ENCODE measurements around the gene REG3A.

REG3A gene

GRCh38 chr2:79159653-79160052 is at the start of gene REG3A:
REG3A (minus strand) TSS chr2:79159753; CDS start chr2:79159405, 348 bp downstream.
- TF ChIP-seq CTCF (conservative IDR thresholded peaks at IDR 0.05; ENCODE audit: low read depth): no peak
- no peak within 1 kb of the TSS for H3K27ac ChIP-seq
- CTCF ChIA-PET: no interaction called here
- POLR2A ChIA-PET (ENCODE audit: low non-redundant PET): no interaction called here
- DNase-seq (ENCODE audit: low spot score): no peak

- POLR2A ChIA-PET (ENCODE audit: low non-redundant PET): no interaction called here
- DNase-seq (ENCODE audit: low spot score): no peak
- CTCF ChIA-PET: interaction anchor here (0.7 kb wide), 2 partner anchors 12 to 1388 kb away, joined by 3 to 6 read pairs; no protein-coding TSS in a partner anchor
- no peak overlapping the region for H3K27ac ChIP-seq
- TF ChIP-seq CTCF (conservative IDR thresholded peaks at IDR 0.05; ENCODE audit: low read depth): no peak
Observed at GRCh38 chr2:79200762-79201161, 41.2 kb upstream of the REG3A start.

- TF ChIP-seq CTCF (conservative IDR thresholded peaks at IDR 0.05; ENCODE audit: low read depth): no peak
- ChIA-PET CTCF (no interaction called here), POLR2A (ENCODE audit: low non-redundant PET) (no interaction called here)
- DNase-seq (ENCODE audit: low spot score): no peak
- no peak overlapping the region for H3K27ac ChIP-seq
Observed at GRCh38 chr2:79191816-79192215, 32.3 kb upstream of the REG3A start.

DNA sequence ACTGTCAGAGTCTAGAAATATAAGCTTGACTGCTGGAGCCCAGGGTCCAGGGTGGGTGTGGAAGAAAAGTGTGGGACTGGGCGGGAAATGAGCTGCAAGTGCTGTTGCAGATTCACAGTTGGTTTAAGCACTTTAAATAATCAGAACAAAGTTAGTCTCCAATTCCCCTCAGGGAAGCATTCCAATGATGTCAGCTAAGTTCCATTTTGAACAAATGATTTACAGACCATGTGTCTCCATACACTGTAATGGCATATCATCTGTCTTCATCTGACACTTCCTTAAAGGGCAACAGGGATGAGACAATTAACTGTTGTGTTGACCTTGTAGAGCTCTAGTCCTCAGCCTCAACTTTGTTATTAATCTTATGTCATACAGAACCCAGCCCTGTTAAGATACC is 31.5 kb upstream of the REG3A start:
- ChIA-PET CTCF (no interaction called here), POLR2A (ENCODE audit: low non-redundant PET) (no interaction called here)
- DNase-seq (ENCODE audit: low spot score): no peak
- no peak for TF ChIP-seq CTCF (conservative IDR thresholded peaks at IDR 0.05; ENCODE audit: low read depth)
- H3K27ac ChIP-seq: no peak overlapping the region

DNA sequence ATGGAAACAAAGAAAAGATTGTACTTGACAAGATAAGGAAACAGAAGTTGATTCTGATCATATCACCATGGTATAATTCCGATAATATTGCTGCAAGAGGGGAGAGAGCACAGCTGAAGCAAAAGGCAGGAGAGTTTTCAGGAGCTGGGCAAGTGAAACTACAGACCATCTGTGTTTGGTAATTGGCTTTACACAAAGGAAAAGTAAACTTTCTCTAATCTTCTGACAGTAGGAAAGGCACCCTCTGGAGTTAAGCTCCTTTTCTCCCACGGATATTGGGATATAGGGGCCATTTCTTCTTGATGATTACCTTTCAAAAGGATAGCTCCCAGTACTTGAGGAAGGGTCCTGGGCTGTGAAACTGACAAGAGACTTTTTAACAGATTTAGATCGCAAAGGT is 29.9 kb upstream of the REG3A start:
- TF ChIP-seq CTCF (conservative IDR thresholded peaks at IDR 0.05; ENCODE audit: low read depth): no peak
- DNase-seq (ENCODE audit: low spot score): no peak
- CTCF ChIA-PET: no interaction called here
- no peak overlapping the region for H3K27ac ChIP-seq
- POLR2A ChIA-PET (ENCODE audit: low non-redundant PET): no interaction called here

DNA sequence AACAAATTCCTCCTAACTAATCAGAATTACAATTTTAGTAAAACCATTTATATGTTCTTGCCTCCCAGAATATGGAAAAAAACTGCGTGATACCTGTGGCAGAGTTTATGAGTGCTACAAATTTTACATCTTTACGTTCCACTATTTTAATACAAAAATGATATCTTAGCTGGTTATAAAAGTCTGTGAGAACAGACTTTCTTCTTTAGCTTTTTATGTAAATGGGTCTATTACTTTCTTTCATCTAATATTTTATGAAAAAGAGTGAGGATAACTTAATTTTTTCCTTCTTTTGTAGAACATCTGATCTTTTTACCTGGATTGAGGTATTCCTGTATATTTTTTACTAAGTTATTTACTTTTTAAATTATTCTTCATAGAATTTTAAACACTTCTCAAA is 22.1 kb upstream of the REG3A start:
- TF ChIP-seq CTCF (conservative IDR thresholded peaks at IDR 0.05; ENCODE audit: low read depth): no peak
- no peak overlapping the region for H3K27ac ChIP-seq
- POLR2A ChIA-PET (ENCODE audit: low non-redundant PET): no interaction called here
- CTCF ChIA-PET: no interaction called here
- DNase-seq (ENCODE audit: low spot score): no peak

DNA sequence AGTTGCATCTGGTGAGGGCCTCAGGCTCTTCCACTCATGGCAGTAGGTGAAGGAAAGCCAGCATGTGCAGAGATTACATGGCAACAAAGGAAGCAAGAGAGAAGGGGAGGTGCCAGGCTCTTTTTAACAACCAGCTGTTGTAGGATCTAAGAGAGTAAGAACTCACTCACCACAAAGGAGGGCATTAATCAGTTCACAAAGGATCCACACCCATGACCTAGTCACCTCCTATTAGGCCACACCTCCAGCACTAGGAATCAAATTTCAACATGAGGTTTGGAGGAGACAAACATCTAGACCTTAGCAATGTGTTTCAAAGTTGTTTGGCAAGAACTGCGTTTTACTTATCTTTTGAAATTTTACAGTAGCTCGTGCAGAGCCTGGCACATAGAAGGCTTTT is 20.5 kb upstream of the REG3A start:
- CTCF ChIA-PET: no interaction called here
- H3K27ac ChIP-seq: no peak overlapping the region
- POLR2A ChIA-PET (ENCODE audit: low non-redundant PET): no interaction called here
- no peak for DNase-seq (ENCODE audit: low spot score)
- TF ChIP-seq CTCF (conservative IDR thresholded peaks at IDR 0.05; ENCODE audit: low read depth): no peak

Measured in RWPE1 (cell line).